GM10847 (cell line): ENCODE results near the gene CARD14.

Source experiments
- POLR2A ChIP-seq: IDR thresholded peaks from 2 replicates; pipeline ENCODE4 v1.6.1; 2011; ENCODE audit not compliant: insufficient read length; ENCODE audit errors: extremely low read depth

CARD14 gene

DNA sequence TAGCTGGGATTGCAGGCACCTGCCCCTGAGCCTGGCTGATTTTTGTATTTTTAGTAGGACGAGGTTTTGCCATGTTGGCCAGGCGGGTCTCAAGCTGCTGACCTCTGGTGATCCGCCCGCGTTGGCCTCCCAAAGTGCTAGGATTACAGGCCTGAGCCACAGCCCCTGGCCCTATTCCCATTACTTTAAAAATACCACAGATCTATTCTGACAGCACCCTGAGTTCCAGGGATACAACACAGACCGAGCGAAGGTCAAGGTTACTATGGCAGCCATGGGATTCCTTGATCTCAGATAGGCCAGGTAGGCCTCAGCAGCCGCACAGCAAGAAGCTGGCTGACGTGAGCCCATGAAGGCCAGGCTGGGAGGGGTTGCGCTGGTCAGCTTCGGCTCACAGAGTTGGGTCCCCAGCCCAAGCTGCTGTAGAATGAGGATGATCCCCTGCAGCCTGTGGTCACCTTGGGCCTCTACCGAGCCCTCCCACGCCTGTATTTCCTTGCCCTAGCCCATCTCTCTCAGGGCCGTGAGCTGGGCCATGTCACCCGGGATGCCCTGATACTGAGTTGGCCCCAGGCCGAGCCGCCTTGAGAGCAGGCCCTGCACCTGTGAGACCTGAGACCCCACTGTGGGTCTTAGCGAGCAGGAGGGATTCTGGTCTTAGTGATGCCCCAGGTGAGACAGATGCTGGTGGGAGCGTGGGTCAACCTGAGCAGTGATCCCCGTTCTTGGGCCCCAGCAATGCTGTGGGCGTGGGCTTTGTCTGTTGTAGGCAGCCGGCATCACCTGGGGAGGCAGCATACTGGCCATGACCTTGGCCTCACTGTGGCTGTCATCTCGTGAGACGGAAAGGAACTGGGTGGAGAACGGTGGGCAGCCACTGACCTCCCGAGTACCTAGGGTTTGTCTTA lies 74.0 kb downstream of the CARD14 start:
- TF ChIP-seq POLR2A, result no peak

GRCh38 chr17:80244871-80245509 lies 75.2 kb downstream of the CARD14 start:
- no peak for TF ChIP-seq POLR2A

- no peak for TF ChIP-seq POLR2A
Measured at GRCh38 chr17:80245566-80246265, 75.9 kb downstream of the CARD14 start.

DNA sequence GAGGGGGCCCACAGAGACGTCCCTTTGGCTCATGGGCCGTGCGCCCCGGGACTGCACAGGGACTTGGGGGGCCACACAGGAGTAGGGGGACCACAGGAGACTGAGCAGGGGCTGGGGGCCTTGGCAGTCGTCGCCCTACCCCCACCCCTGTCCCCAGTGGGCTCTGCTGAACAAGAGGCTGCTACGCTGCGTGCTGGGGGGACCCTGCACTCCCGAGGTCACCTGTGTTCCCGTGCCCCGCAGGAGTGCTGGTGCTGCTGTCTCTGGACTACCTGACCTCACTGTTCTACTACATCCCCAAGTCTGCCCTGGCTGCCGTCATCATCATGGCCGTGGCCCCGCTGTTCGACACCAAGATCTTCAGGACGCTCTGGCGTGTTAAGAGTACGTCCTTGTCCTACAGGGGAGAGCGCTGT lies 76.4 kb downstream of the CARD14 start:
- no peak for TF ChIP-seq POLR2A

DNA sequence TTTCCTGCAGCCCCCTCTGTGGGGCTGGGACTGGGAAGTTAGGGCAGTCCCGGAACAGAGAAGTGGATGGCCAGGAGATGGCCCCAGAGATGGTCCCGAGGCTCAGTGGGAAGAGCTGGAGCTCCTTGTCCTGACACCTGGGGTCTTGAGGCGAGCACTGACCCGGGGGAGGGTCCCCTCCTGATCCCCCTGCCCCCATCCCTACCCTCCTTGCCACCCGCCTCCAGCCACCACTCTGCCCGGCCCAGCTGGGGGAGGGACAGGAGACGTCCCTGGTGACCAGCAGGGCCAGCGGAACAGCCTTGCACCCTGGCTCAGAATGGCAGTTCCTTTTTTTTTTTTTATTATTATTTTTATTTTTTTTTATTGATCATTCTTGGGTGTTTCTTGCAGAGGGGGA lies 76.9 kb downstream of the CARD14 start:
- TF ChIP-seq POLR2A, result no peak

DNA sequence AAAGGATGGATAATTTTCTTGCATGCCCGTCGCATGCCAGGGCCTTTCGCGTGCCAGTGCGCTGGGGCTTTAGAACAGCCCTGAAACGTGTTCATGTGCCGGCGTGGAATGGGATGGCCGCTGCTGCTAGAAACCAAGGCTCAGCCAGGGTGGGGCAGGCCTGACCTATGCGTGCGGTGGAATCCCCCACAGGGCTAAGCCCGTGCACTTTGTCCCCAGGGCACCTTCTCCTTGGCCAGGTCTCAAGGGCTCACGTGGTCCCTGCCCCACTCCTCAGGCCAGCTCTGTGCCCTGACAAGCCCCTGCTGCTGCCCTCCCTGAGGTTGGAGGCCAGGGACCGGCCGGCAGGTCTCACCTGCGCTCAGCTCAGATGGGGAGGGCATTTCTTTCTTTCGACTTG lies 77.7 kb downstream of the CARD14 start:
- TF ChIP-seq POLR2A, result no peak

DNA sequence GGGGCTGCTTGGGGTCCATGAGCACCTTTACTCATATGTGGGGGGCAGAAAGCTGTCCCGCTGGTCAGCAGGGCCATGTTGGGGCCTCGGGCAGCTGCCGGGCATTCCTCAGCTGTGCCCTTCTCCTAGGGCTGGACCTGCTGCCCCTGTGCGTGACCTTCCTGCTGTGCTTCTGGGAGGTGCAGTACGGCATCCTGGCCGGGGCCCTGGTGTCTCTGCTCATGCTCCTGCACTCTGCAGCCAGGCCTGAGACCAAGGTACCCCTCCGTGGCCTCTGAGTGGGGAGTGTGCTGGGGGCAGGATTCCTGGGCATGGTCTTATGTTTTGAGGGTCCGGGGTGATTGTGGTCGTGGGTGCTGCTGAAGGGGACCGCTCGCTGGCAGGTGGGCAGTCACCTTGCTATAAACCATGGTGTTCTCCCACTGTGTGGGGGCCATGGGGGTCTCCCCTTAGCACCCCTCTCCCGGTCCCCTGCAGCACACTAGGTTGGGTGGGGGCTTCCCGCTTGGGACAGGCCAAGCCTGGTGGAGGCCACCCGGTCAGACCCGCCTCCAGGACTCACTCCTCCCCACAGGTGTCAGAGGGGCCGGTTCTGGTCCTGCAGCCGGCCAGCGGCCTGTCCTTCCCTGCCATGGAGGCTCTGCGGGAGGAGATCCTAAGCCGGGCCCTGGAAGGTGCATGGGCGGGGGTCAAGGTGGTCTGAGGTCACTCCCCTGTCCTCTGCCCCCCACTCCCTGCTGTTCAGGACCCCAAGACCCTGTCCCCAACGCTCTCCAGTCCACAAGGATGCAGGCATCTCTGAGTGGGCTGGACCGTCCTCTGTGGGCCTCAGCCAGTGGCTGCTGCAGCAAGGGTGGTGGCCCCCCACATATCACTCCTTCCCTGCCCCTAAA lies 78.4 kb downstream of the CARD14 start:
- TF ChIP-seq POLR2A, result no peak

DNA sequence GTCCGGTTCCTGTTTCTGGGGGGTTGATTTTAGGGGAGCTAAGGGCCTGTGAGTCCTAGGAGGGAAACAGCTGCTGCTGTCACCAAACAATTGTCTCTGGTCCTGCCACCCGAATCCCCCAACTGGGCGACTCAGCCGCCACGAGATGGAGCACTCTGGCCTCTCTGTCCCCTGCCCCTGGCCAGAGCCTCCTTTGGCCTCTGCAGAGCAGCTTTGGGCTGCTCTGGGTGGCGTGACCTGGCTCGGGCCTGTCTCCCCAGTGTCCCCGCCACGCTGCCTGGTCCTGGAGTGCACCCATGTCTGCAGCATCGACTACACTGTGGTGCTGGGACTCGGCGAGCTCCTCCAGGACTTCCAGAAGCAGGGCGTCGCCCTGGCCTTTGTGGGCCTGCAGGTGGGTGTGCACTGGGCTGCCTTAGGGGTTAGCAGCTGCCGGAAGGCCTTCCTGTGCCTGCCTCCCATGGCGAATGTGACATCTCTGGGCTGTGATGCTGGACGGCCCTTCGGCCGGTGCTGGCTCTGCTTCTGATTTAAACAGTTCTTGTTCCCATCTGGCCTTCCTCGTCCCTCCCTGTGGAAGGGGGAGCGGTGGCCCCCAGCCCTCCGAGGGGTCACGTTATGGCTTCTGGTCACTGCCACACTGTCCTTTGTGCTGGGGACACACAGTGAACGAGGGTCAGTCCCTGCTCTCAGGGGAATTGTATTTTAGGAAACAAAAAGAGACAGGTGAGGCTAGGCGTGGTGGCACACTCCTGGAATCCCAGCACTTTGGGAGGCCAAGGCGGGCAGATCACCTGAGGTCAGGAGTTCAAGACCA lies 79.3 kb downstream of the CARD14 start:
- TF ChIP-seq POLR2A, result no peak

GRCh38 chr17:80251966-80252365 lies 82.1 kb downstream of the CARD14 start:
- TF ChIP-seq POLR2A, result no peak

DNA sequence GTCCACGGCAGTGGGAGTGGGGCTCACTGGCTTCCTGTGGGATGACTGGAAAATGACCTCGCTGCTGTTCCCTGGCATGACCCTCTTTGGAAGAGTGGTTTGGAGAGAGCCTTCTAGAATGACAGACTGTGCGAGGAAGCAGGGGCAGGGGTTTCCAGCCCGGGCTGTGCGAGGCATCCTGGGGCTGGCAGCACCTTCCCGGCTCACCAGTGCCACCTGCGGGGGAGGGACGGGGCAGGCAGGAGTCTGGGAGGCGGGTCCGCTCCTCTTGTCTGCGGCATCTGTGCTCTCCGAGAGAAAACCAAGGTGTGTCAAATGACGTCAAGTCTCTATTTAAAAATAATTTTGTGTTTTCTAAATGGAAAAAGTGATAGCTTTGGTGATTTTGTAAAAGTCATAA lies 83.0 kb downstream of the CARD14 start:
- TF ChIP-seq POLR2A, result no peak

DNA sequence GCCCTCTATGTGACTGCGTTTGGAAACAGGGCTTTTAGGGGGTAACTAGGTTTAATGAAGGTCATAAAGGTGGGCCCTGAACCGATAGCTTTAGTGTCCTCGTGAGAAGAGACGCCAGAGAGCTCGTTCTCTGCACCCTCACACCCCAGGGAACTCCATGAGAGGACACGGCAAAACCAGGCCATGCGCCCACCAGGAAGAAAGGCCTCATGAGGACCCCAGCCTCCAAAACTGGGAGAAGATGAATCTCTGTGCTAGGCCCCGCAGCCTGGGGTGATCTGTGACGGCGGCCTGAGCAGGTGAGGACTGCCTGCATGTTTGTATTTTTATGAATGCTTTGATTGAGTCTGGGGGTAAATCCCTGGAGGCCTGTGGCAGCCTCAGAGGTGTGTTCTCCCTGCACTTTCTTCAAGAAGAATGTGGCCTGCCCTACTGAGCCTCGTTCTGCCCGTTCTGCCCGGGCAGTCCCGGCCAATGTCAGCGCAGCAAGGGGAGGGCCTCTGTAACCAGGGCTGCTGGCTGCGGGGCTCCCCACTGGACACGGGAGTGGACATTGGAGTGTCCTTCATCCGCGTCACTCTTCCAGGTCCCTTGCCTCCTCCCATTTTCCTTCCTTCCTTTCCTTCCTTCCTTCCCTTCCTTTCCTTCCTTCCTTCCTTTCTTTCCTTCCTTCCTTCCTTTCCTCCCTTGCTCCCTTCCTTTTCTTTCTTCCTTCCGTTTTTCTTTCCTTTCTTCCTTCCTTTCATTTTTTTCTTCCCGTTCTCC lies 84.0 kb downstream of the CARD14 start:
- TF ChIP-seq POLR2A, result no peak

DNA sequence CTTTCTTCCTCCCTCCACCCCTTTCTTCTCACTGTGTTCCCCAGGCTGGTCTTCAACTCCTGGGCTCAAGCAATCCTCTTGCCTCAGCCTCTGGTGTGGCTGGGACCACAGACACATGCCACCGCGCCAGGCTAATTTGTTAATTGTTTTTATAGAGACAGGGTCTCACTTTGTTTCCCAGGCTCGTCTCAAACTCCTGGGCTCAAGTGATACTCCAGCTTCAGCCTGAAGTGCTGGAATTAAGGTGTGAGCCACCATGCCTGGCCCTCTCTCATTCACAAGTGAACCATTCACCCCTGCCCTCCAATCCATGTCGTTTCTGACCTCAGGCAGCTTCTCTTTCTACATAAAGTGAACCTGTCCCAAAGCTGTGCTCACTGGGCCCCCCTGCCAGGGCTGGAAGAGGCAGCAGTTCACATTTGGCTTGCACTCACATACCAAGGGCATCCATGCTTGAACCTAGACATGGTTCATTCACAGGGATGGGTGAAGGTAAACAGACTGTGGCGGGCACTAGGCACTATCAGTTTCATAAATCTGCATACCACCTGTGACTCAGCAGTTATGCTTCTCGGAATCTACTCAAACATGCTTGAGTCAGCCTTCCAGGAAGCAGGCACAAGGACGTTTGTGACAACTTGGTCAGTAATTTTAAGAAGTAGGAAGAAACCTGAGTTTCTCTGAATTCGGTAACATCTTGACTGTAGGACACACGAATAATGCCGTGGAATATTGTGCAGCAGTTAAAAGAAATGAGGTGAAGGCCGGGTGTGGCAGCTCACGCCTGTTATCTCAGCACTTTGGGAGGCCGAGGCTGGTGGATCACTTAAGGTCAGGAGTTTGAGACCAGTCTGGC lies 84.8 kb downstream of the CARD14 start:
- TF ChIP-seq POLR2A, result no peak

GRCh38 chr17:80256034-80256350 lies 86.2 kb downstream of the CARD14 start:
- TF ChIP-seq POLR2A, result no peak
